Erythroblast (primary cell): ENCODE measurements around the gene SURF4.

Source experiments
- GATA1 ChIP-seq: IDR thresholded peaks from 2 replicates; pipeline ENCODE4 v1.6.1; 2011; ENCODE audit warnings: low read depth, mild to moderate bottlenecking, control low read depth, low read length, moderate library complexity
- POLR2A ChIP-seq: IDR thresholded peaks from 2 replicates; pipeline ENCODE4 v1.6.1; 2011; ENCODE audit warnings: mild to moderate bottlenecking, low read length

- TF ChIP-seq POLR2A (no peak), GATA1 (no peak)
Measured at GRCh38 chr9:133379153-133380086, 3.6 kb upstream of the SURF4 start.
